ENCODE measurements around the gene SPATA46. TPM values are rescaled to one million over a fixed set of nuclear protein-coding genes. Genes with fewer than 3 reads are reported as not detected.

SPATA46 gene
- polyA plus RNA-seq, 1 donor from 2014 or later, result not detected

GRCh38 chr1:162333991-162334390, 42.7 kb downstream of the SPATA46 start:
- H3K4me1 Mint-ChIP-seq, result no peaks in the 10 kb centered on the region
- H3K9me3 Mint-ChIP-seq, result peaks cover 0 to 3% (median 0%) of the 10 kb centered on the region in 3 donors
- H3K27ac Mint-ChIP-seq, result no peak overlapping the region
- no peak overlapping the region for H3K4me3 Mint-ChIP-seq
- peaks cover 8% of the 10 kb centered on the region for H3K27me3 Mint-ChIP-seq
- no peaks in the 10 kb centered on the region for H3K36me3 Mint-ChIP-seq

- H3K9me3 Mint-ChIP-seq, result peaks cover 0 to 2% (median 0%) of the 10 kb centered on the region in 3 donors
- H3K27me3 Mint-ChIP-seq, result peaks cover 5% of the 10 kb centered on the region
- H3K4me3 Mint-ChIP-seq, result no peak overlapping the region
- no peak overlapping the region for H3K27ac Mint-ChIP-seq
- H3K36me3 Mint-ChIP-seq, result peaks cover 2% of the 10 kb centered on the region
- H3K4me1 Mint-ChIP-seq, result no peaks in the 10 kb centered on the region
Measured at GRCh38 chr1:162329826-162330225, 46.8 kb downstream of the SPATA46 start.

- Mint-ChIP-seq H3K27me3 (peaks cover 5% of the 10 kb centered on the region), H3K9me3 (no peaks in the 10 kb centered on the region), H3K27ac (no peak overlapping the region), H3K4me1 (no peaks in the 10 kb centered on the region), H3K4me3 (no peak overlapping the region), H3K36me3 (peaks cover 2% of the 10 kb centered on the region)
Measured at GRCh38 chr1:162328512-162328911, 48.1 kb downstream of the SPATA46 start.

- Mint-ChIP-seq H3K4me3 (no peak overlapping the region), H3K36me3 (peaks cover 2% of the 10 kb centered on the region), H3K27me3 (peaks cover 5% of the 10 kb centered on the region), H3K27ac (no peak overlapping the region), H3K9me3 (no peaks in the 10 kb centered on the region), H3K4me1 (no peaks in the 10 kb centered on the region)
Measured at GRCh38 chr1:162327788-162328165, 48.9 kb downstream of the SPATA46 start.

- no peak overlapping the region for H3K4me3 Mint-ChIP-seq
- peaks cover 5% of the 10 kb centered on the region for H3K27me3 Mint-ChIP-seq
- H3K36me3 Mint-ChIP-seq, result peaks cover 2% of the 10 kb centered on the region
- no peak overlapping the region for H3K27ac Mint-ChIP-seq
- no peaks in the 10 kb centered on the region for H3K9me3 Mint-ChIP-seq
- H3K4me1 Mint-ChIP-seq, result no peaks in the 10 kb centered on the region
Measured at GRCh38 chr1:162327144-162327787, 49.4 kb downstream of the SPATA46 start.

- Mint-ChIP-seq H3K36me3 (peaks cover 2% of the 10 kb centered on the region), H3K27me3 (peaks cover 3% of the 10 kb centered on the region), H3K4me1 (no peaks in the 10 kb centered on the region), H3K9me3 (no peaks in the 10 kb centered on the region), H3K4me3 (no peak overlapping the region), H3K27ac (no peak overlapping the region)
Measured at GRCh38 chr1:162326559-162326958, 50.1 kb downstream of the SPATA46 start.

- no peak overlapping the region for H3K4me3 Mint-ChIP-seq
- H3K27ac Mint-ChIP-seq, result no peak overlapping the region
- no peaks in the 10 kb centered on the region for H3K4me1 Mint-ChIP-seq
- H3K9me3 Mint-ChIP-seq, result no peaks in the 10 kb centered on the region
- peaks cover 4% of the 10 kb centered on the region for H3K27me3 Mint-ChIP-seq
- peaks cover 2% of the 10 kb centered on the region for H3K36me3 Mint-ChIP-seq
Measured at GRCh38 chr1:162324396-162324795, 52.3 kb downstream of the SPATA46 start.

Other genes starting within 250 kb of the SPATA46 start
- gene C1orf226, start 4.9 kb upstream of the SPATA46 start, polyA plus RNA-seq, result not detected
- gene SH2D1B, start 35.3 kb upstream of the SPATA46 start, polyA plus RNA-seq, result 0.26 TPM
- gene UHMK1, start 121.0 kb upstream of the SPATA46 start, polyA plus RNA-seq, result 53.7 TPM
- gene UAP1, start 184.9 kb upstream of the SPATA46 start, polyA plus RNA-seq, result 28.4 TPM

Data from IgD-negative memory B cell (primary cell).